CD4-positive, alpha-beta T cell treated with Interleukin-21 for 1 hour (primary cell): Measurements from ENCODE around the gene RPUSD3.
A peak's percentile ranks its signal among the peaks of the same experiment; 100 is the strongest.

Source experiments
- DNase-seq: peaks from one replicate; pipeline ENCODE4 v3.0.0-alpha.2; 2020

RPUSD3 gene

GRCh38 chr3:9797196-9797945, 46.4 kb downstream of the RPUSD3 start:
- DNase-seq, result no peak

- DNase-seq, result no peak
These were observed 48.6 kb downstream of the RPUSD3 start for GRCh38 chr3:9795207-9795606.

GRCh38 chr3:9794400-9794799, 49.4 kb downstream of the RPUSD3 start:
- no peak for DNase-seq

GRCh38 chr3:9793161-9793781, 50.5 kb downstream of the RPUSD3 start:
- peak; percentile 47 for DNase-seq

- peak; percentile 93 for DNase-seq
These were observed 51.2 kb downstream of the RPUSD3 start, which contains the start of the genes ARPC4 and TADA3 for GRCh38 chr3:9792405-9793160. ARPC4 (plus strand) TSS chr3:9793082; CDS start chr3:9793122, 40 bp downstream. TADA3 (minus strand) TSS chr3:9792473; CDS start chr3:9791466, 1,007 bp downstream.

GRCh38 chr3:9791790-9792404, 51.9 kb downstream of the RPUSD3 start:
- no peak for DNase-seq

GRCh38 chr3:9791127-9791526, 52.7 kb downstream of the RPUSD3 start:
- no peak for DNase-seq
